ENCODE results near the gene GALNT11.
A peak's percentile ranks its signal among the peaks of the same experiment; 100 is the strongest.
"Not testable (repeated sequence)": the region's sequence is repeated elsewhere in the genome, so short reads cannot be mapped to it uniquely, and the experiment has no call there.

GALNT11 gene

DNA sequence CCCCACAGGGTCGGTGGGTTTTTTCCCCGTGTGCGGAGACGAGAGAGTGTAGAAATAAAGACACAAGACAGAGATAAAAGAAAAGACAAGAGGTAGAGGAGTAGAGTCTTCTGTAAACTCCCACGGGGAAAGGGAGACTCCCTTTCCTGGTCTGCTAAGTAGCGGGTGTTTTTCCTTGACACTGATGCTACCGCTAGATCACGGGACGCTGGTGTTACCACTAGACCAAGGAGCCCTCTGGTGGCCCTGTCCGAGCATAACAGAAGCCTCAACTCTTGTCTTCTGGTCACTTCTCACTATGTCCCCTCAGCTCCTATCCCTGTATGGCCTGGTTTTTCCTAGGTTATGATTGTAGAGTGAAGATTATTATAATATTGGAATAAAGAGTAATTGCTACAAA is 4.6 kb downstream of the GALNT11 start:
- peak in 1 of 2 experiments; percentile 27 for DNase-seq

DNA sequence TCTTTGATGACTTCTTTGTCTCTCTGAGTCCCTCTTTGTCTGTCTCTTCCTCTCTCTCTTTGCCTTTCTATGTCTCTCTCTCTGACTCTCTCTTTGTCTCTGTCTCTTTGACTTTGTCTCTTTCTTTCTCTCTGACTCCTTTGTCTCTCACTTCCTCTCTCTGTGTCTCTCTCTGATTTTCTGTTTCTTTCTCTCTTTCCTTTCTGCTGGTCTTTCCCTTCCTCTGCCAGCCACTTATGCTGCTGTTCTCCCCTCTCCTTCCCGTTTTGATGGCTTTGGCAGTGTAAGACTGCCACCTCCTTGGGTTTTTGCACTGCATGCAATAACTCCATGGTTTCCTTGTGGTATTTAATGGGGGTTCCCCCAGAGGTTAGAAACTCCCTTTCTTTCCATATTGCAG is 5.2 kb downstream of the GALNT11 start:
- not testable (repeated sequence) for DNase-seq

DNA sequence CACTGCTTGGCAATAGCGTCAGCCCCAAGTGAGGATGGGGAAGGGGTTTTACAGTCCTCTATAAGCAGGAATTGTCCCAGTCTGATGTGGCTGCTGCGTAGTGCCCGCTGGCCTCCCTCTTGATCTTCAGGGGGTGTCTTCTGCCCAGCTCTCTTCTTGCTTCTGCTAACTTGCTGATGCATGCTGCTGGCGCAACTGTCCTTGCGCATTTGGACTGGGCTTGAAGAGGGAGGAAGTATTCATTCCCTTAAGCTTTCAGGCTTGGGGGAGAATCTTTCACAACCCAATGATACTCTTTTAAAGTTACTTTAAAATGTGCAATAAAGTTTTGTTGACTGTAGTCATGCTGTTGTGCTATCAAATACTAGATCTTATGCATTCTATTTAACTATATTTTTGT is 10.3 kb downstream of the GALNT11 start:
- DNase-seq = no peak

DNA sequence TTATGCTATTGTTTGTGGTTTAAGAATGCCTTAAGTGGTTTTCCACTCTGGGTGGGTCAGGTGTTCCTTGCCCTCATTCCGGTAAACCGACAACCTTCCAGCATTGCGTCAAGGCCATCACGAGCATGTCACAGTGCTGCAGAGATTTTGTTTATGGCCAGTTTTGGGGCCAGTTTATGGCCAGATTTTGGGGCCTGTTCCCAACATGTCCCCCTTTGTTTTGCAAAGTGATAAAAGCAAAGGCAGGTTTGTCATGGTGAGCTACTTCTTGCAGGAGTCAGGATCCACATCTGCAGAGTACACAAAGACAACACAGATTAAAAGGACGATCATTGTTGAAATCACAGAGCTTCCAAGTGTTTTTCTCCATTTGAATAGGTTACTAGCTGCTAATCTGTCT is 12.9 kb downstream of the GALNT11 start:
- DNase-seq = not testable (repeated sequence)

DNA sequence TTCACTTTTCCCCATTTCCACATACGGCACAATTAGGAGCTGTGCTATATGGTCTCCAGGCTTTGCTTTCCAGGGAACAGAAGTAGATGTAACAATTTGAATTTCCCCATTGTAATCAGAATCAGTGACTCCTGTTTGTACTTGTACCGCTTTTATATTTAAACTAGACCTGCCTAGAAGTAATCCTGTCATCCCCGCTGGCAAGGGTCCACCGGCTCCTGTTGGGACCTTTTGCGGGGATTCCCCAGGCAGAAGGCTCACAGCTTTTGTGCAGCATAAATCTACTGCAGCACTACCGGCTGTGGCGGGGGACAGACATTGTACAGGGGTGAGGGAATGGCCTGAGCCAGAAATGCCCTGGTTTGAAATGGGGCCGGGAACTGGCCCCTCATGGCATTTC is 17.6 kb downstream of the GALNT11 start:
- DNase-seq = not testable (repeated sequence)

DNA sequence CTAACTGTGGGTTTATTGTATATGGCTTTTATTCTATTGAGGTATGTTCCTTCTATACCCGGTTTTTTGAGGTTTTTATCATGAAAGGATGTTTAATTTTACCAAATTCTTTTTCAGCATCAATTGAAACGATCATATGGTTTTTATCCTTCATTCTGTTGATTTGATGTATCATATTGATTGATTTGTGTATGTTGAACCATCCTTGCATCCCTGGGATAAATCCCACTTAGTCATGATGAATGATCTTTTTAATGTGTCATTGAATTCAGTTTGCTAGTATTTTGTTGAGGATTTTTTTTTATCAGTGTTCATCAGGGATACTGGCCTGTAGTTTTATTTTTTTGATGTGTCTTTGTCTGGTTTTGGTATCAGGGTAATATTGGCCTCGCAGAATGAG is 19.4 kb downstream of the GALNT11 start:
- DNase-seq = not testable (repeated sequence)

DNA sequence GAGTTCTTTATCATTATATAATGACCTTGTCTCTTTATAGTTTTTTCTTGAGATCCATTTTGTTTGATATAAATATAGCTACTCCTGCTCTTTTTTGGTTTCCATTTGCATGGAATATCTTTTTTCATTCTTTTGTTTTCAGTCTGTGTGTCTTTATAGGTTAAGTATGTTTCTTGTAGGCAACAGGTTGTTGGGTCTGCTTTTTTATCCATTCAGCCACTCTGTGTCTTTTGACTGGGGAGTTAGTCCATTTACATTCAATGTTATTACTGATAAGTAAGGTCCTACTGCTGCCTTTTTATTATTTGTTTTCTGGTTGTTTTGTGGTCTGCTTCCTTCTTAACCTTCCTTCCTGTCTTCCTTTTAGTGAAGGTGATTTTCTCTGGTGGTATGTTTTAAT is 21.1 kb downstream of the GALNT11 start:
- no peak for DNase-seq

DNA sequence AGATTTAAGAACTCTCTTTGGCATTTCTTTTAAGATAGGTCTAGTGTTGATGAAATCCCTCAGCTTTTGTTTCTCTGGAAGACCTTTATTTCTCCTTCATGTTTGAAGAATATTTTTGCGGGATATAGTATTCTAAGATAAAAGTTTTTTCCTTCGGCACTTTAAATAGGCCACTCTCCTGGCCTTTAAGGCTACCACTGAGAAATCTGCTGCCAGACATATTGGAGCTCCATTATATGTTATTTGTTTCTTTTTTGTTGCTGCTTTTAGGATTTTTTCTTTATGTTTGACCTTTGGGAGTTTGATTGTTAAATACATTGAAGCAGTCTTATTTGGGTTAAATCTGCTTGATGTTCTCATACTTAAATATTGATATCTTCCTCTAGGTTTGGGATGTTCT is 22.6 kb downstream of the GALNT11 start:
- DNase-seq = no peak

DNA sequence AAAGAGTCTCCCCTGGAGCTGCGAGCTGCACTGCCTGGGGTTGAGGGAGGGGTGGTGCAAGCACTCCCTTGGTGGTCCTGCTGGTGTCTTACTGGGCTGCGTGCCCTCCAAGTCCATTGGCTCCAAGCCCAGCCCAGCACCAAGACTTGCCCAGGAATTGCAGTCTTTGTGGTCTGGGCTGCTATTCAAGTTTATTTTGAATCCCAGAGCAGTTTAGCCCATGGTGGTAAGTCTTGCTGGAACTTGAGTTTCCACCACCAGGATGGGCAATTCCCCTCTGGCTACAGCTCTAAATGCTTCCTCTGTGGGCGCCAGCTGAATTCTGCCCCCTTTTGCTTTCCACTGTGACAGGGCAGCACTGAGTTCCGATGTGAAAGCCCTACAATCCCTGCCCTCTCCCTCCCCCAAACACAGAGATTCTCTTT is 25.1 kb downstream of the GALNT11 start:
- no peak for DNase-seq

DNA sequence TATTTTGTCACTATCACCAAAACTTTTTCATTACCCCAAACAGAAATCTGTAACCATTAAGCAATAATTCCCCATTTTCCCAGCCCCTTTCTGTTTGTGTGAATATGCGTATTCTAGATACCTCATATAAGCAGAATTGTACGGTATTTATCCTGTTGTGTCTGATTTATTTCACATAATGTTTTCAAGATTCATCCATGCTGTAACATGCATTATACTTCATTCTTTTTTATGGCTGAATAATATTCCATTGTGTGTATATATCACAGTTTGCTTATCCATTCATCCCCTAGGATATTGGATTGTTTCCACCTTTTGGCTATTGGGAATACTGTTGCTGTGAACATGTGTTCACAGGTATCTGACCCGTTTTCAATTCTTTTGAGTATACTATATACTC is 26.5 kb downstream of the GALNT11 start:
- DNase-seq = no peak

DNA sequence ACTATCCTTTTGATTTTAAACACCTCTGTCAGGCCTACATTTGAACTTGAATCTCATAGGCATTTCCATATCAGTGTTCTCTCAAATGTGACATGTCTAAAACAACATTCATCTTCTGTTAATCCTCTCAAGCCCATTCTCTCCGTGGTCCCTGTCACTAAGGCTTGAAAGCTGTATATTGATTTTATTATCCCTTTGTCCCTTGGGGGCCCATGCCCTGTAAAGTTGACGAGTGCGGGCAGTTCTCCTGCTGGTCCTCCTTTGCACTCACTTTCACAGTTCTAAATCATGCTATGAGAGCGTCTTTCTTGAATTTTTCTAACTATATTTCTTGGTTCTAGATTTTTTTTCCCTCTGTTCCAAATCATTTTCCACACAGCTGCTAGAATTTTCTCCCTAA is 27.3 kb downstream of the GALNT11 start:
- DNase-seq = no peak

DNA sequence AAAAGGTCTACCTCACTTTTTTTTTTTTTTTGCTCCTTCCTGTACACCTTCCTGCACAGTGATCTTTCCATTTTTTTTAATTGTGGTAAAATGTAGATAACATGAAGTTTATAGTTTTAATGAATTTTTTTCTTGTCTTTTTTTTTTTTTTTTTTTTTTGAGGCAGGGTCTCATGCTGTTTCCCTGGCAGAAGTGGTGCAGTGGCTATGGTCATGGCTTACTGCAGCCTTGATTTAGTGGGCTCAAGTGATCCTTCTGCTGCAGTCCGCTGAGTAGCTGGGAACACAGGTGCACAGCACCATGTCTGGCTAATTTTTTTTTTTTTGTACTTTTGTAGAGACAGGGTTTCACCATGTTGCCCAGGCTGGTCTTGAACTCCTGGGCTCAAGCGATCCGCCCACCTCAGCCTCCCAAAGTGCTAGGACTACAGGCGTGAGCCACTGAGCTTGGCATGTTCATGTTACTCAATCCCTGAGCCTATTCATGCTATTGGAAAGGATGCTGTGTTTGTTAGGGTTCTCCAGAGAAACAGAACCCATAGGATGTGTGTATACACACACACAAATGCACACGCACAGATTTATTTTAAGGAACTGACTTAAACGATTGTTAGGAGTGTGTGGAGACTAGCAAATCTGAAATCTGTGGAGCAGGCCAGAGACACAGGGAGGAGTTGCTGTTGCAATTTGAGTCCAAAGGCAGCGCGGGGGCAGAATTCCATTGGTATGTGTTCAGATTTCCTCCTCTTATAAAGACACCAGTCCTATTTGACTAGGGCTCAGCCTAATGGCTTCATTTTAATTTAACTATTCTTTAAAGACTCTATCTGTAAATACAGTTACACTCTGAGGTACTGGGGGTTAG is 29.1 kb downstream of the GALNT11 start:
- no peak for DNase-seq

DNA sequence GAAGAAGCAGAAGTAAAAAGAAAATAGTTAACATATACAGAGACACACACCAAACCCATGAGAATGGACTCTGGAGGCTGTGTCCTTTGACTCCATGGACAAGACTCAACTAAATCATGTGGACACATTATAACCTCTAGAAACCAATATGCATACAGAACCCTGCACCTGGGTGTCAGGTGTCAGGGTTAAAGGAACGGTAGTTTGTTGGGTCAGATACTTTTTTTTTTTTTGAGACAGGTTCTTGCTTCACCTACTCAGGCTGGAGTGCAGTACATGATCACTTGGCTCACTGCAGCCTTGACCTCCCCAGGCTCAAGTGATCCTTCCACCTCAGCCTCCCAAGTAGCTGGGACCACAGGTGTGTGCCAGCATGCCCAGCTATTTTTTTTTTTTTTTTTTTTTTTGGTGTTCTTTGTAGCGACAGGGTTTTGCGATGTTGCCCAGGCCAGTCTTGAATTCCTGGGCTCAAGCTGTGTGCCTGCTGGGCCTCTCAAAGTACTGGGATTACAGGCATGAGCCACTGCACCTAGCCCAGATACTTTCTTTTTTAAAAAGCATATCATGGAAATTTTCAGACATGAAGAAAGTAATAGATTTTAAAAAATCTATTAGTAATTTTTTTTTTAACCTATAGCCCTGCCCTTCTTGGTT is 31.3 kb downstream of the GALNT11 start:
- no peak for DNase-seq

DNA sequence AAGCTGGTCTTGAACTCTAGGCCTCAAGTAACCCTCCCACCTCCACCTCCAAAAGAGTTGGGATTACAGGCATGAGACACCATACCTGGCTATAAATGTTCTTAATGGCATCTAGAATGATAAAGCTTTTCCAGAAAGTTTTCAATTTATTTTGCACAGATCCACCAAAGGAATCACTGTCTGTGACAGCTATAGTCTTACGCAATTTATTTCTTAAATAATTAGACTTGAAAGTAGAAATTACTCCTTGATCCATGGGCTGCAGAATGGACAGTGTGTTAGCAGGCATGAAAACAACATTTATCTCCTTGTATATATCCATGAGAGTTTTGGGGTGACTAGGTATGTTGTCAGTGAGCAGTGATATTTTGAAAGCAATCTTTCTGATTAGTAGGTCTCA is 33.8 kb downstream of the GALNT11 start:
- no peak for DNase-seq

DNA sequence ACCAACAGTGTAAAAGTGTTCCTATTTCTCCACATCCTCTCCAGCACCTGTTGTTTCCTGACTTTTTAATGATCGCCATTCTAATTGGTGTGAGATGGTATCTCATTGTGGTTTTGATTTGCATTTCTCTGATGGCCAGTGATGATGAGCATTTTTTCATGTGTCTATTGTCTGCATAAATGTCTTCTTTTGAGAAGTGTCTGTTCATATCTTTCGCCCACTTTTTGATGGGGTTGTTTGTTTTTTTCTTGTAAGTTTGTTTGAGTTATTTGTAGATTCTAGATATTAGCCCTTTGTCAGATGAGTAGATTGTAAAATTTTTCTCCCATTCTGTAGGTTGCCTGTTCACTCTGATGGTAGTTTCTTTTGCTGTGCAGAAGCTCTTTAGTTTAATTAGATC is 35.6 kb downstream of the GALNT11 start:
- not testable (repeated sequence) for DNase-seq

DNA sequence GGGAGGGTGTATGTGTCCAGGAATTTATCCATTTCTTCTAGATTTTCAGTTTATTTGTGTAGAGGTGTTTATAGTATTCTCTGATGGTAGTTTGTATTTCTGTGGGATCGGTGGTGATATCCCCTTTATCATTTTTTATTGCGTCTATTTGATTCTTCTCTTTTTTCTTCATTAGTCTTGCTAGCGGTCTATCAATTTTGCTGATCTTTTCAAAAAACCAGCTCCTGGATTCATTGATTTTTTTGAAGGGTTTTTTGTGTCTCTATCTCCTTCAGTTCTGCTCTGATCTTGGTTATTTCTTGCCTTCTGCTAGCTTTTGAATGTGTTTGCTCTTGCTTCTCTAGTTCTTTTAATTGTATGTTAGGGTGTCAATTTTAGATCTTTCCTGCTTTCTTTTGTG is 37.7 kb downstream of the GALNT11 start:
- DNase-seq = not testable (repeated sequence)

DNA sequence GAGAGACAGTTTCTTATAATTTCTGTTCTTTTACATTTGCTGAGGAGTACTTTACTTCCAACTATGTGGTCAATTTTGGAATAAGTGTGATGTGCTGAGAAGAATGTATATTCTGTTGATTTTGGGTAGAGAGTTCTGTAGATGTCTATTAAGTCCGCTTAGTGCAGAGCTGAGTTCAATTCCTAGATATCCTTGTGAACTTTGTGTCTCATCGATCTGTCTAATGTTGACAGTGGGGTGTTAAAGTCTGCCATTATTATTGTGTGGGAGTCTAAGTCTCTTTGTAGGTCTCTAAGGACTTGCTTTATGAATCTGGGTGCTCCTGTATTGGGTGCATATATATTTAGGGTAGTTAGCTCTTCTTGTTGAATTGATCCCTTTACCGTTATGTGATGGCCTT is 38.3 kb downstream of the GALNT11 start:
- DNase-seq = not testable (repeated sequence)

DNA sequence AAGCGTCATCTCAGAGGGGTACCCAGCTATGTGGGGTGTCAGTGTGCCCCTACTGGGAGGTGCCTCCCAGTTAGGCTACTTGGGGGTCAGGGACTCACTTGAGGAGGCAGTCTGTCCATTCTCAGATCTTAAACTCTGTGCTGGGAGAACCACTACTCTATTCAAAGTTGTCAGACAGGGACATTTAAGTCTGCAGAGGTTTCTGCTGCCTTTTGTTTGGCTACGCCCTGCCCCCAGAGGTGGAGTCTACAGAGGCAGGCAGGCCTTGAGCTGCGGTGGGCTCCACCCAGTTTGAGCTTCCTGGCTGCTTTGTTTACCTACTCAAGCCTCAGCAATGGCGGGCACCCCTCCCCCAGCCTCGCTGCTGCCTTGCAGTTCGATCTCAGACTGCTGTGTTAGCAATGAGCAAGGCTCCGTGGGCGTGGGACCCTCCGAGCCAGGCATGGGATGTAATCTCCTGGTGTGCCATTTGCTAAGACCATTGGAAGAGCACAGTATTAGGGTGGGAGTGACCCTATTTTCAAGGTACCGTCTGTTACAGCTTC is 40.4 kb downstream of the GALNT11 start:
- not testable (repeated sequence) for DNase-seq

DNA sequence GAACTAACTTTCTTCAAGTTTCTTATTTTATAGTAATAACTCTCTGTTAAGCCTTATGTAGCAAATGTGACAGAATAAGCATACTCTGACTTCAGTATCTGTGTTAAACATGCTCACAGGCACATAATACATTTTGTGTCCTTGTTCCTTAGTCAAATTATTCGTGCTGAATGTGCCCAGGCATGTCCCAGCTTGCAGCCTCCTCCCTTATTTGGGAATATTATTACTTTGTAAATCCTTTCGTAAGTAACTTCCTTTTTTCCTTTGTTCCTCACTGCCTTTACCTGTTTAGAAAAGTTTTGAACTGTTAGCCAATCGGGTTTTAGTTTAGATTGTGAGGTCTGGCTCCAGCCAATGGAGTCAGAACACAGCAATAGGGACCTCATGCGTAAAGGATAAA is 46.9 kb downstream of the GALNT11 start:
- DNase-seq = no peak

DNA sequence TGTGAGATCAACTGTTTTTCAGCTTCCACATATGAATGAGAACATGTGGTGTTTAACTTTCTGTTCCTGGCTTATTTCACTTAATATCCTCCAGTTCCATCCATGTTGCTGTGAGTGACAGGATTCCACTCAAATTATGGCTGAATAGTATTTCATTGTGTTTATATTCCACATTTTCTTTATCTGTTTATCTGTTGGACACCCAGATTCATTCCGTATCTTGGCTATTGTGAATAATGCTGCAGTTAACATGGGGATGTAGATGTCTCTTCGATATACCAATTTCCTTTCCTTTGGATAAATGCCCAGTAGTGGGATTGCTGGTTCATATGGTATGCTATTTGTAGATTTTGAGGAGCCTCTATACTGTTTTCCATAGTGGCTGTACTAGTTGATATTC is 47.9 kb downstream of the GALNT11 start:
- DNase-seq = no peak

DNA sequence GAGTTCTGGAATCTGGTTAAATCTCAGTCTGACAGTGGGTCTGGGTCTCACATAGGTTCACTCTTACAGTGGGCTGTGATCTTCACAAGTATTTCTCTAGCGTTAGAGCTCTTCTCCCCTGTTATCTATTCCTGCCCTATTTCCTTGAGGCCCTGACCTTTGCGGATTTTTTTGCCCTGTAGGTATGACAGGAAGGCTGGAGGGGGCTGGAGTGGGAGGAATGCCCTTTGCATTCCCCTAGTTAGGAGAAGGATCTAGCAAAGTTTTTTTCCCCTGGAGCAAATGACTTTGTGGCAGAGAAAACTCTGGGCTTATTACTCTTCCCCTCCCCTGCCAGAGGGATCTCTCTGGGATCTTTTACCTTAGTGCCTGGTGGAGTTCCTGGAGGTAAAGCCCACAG is 49.2 kb downstream of the GALNT11 start:
- DNase-seq = no peak

DNA sequence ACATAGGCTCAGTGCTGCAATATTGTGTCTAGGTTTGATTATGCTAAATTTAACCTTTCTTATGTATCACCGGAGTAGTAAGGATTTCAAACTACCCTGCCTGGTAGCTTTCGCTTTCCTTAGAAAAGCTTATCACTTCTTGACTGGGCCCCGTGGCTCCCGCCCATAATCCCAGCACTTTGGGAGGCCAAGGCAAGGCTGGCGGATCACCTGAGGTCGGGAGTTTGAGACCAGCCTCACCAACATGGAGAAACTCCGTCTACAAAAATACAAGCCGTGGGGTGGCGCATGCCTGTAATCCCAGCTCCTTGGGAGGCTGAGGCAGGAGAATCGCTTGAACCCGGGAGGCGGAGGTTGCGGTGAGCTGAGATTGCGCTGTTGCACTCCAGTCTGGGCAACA is 49.9 kb downstream of the GALNT11 start:
- not testable (repeated sequence) for DNase-seq

DNA sequence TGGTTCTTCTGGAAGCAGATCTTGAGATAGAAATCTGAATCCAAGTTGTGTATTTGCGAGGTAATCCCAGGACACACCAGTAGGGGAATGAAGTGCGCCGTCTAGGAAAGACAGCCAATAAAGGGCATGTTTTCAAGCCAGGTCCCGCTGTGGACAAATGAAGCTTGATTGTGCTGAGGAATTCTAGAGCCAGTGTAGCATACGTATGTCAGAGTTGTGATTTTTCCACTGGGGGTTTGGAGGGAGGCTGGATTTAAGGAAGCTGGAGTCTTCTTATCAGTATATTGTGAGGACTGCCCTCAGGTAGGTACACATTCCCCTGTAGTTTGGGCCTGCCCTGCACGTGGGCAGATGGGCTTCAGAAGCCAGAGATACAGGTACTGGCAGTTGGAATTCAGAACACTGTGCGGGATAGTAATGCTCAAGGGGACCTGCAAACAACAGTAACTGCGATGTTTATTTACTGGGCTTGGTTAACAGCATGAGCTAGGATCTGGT is 50.9 kb downstream of the GALNT11 start:
- DNase-seq = peak in 1 of 2 experiments; percentile 26

Data from activated T-cell treated with anti-CD3 and anti-CD28 coated beads, Interleukin-2, amount 50 U/mL, for 48 hours (primary cell).